GM12878 (cell line): Measurements from ENCODE around the gene TBC1D2B. TPM values are rescaled to one million over a fixed set of nuclear protein-coding genes. Genes with fewer than 3 reads are reported as not detected.

Experiments used
- ATAC-seq: fragments of 200-7000 bp; cut with Tn5 transposase; 3 replicates; pipeline ENCODE4 v1.9.1; 2020; ENCODE audit warnings: mild to moderate bottlenecking, moderate library complexity
- BruUV-seq: library from RNA; stranded (reverse); fragments of 400-500 nt; replicated peaks from 2 replicates; lab custom pipeline; 2021; lab: Mats Ljungman, UMichigan
- CTCF ChIA-PET: fragments of 300-600 bp; sonication (Branson Sonifier 250); formaldehyde crosslinking; extraction: SDS; loops from one replicate; lab custom pipeline; 2021; ENCODE audit warnings: inconsistent platforms; lab: Yijun Ruan, JAX
- POLR2A ChIA-PET: fragments of 350-600 bp; formaldehyde crosslinking; extraction: SDS; loops from one replicate; lab custom pipeline; 2021; ENCODE audit warnings: inconsistent platforms; lab: Charles Lee
- RAD21 ChIA-PET: fragments of 300-600 bp; sonication (Branson Sonifier 250); formaldehyde crosslinking; loops from one replicate; lab custom pipeline; 2023; ENCODE audit warnings: antibody characterized with exemption; ENCODE audit not compliant: unreplicated experiment; lab: Charles Lee
- SMC1A ChIA-PET: fragments of 300-600 bp; sonication (Branson Sonifier 250); formaldehyde crosslinking; loops from one replicate; lab custom pipeline; 2023; ENCODE audit not compliant: unreplicated experiment, uncharacterized antibody; lab: Charles Lee
- DNase-seq: peaks from one replicate; pipeline ENCODE4 v3.0.0-alpha.2; 2011; ENCODE audit warnings: low read depth, low spot score
- FAIRE-seq: peaks from 3 replicates; lab custom pipeline; 2011; peaks lifted over from hg19 to GRCh38; lab: Jason Lieb, UNC
- H2AFZ ChIP-seq: 2 replicates; pipeline ENCODE4 v1.6.0; 2011; ENCODE audit warnings: low read depth, low read length, control low read depth; ENCODE audit not compliant: control insufficient read depth
- H3K27ac ChIP-seq: 2 replicates; pipeline ENCODE4 v1.5.1; 2011; ENCODE audit warnings: control low read depth; ENCODE audit not compliant: control insufficient read depth, insufficient read depth
- H3K27me3 ChIP-seq, 2 experiments: replicated peaks in 1 of 2; 2 replicates each; pipeline versions ENCODE4 v1.6.0 to v1.6.1; 2011; ENCODE audit warnings: low read length in 1 of 2; ENCODE audit not compliant: control insufficient read depth in 2 of 2, insufficient read depth in 2 of 2
- H3K36me3 ChIP-seq, 2 experiments: 2 replicates each; pipeline ENCODE4 v1.5.1; 2011; ENCODE audit warnings: low read length in 1 of 2; ENCODE audit not compliant: control insufficient read depth in 2 of 2, insufficient read depth in 2 of 2
- H3K4me1 ChIP-seq: 2 replicates; pipeline ENCODE4 v1.6.1; 2011; ENCODE audit warnings: mild to moderate bottlenecking, low read length, moderate library complexity, mixed read lengths; ENCODE audit not compliant: control insufficient read depth, insufficient read depth
- H3K4me2 ChIP-seq: 2 replicates; pipeline ENCODE4 v1.6.0; 2011; ENCODE audit warnings: control low read depth; ENCODE audit not compliant: control insufficient read depth, insufficient read depth
- H3K4me3 ChIP-seq: fragments of 200-600 bp; sonication (generic); 2 replicates; pipeline ENCODE4 v1.5.1; 2016
- H3K79me2 ChIP-seq: 2 replicates; pipeline ENCODE4 v1.6.0; 2011; ENCODE audit warnings: low read length; ENCODE audit not compliant: control insufficient read depth, insufficient read depth
- H3K9ac ChIP-seq: 2 replicates; pipeline ENCODE4 v1.8.0; 2011; ENCODE audit warnings: low read length, control low read depth, mixed read lengths; ENCODE audit not compliant: control insufficient read depth, insufficient read depth
- H3K9me3 ChIP-seq: replicated peaks from 3 replicates; pipeline ENCODE4 v1.5.1; 2011; ENCODE audit warnings: mild to moderate bottlenecking, low read length; ENCODE audit not compliant: control insufficient read depth, insufficient read depth
- H4K20me1 ChIP-seq: 2 replicates; pipeline ENCODE4 v1.6.0; 2011; ENCODE audit not compliant: control insufficient read depth, insufficient read depth
- BCL11A ChIP-seq: IDR thresholded peaks from 2 replicates; pipeline ENCODE4 v1.6.1; 2011; ENCODE audit warnings: low read depth, low read length
- EP300 ChIP-seq, 2 experiments: fragments of 150-350 bp in 1 of 2; IDR thresholded peaks; 2 replicates each; pipeline ENCODE4 v1.6.1; 2011 to 2012; ENCODE audit warnings: low read depth in 2 of 2, low read length in 2 of 2, borderline replicate concordance in 1 of 2, improper control_type of control experiment in 1 of 2, inconsistent platforms in 1 of 2; ENCODE audit not compliant: control insufficient read depth in 1 of 2
- ETV6 ChIP-seq, 2 experiments: fragments of 450-650 bp in 1 of 2; IDR thresholded peaks in 1 of 2; conservative IDR thresholded peaks in 1 of 2; 2 replicates each; pipeline ENCODE4 v1.6.1; 2014; ENCODE audit warnings: antibody characterized with exemption in 1 of 2, borderline replicate concordance in 1 of 2, low read depth in 1 of 2, mild to moderate bottlenecking in 1 of 2, moderate library complexity in 1 of 2
- FOXK2 ChIP-seq: fragments of 450-650 bp; IDR thresholded peaks from 2 replicates; pipeline ENCODE4 v1.6.1; 2017; ENCODE audit warnings: mild to moderate bottlenecking, moderate library complexity
- FOXM1 ChIP-seq: IDR thresholded peaks from 2 replicates; pipeline ENCODE4 v1.6.1; 2012; ENCODE audit warnings: low read depth, mild to moderate bottlenecking, inconsistent platforms, low read length, moderate library complexity
- IKZF2 ChIP-seq, 2 experiments: fragments of 450-650 bp; IDR thresholded peaks; 2 replicates each; pipeline ENCODE4 v1.6.1; 2017; ENCODE audit warnings: mild to moderate bottlenecking in 2 of 2, moderate library complexity in 2 of 2
- KAT2A ChIP-seq: conservative IDR thresholded peaks from 2 replicates; pipeline ENCODE4 v1.6.1; 2011; ENCODE audit warnings: low read depth, low read length; ENCODE audit not compliant: control insufficient read depth
- MXI1 ChIP-seq: fragments of 150-350 bp; IDR thresholded peaks from 2 replicates; pipeline ENCODE4 v1.6.1; 2011; ENCODE audit warnings: low read depth, mild to moderate bottlenecking, inconsistent platforms, low read length, improper control_type of control experiment
- NFXL1 ChIP-seq: fragments of 450-650 bp; IDR thresholded peaks from 2 replicates; pipeline ENCODE4 v1.6.1; 2017; ENCODE audit warnings: antibody characterized with exemption, mild to moderate bottlenecking, borderline replicate concordance
- PAX5 ChIP-seq: IDR thresholded peaks from 2 replicates; pipeline ENCODE4 v1.6.1; 2011; ENCODE audit warnings: low read depth, low read length, borderline replicate concordance
- RAD21 ChIP-seq: IDR thresholded peaks from 2 replicates; pipeline ENCODE4 v1.6.1; 2011; ENCODE audit warnings: mild to moderate bottlenecking, low read depth, low read length, moderate library complexity; ENCODE audit not compliant: insufficient read depth
- RUNX3 ChIP-seq: IDR thresholded peaks from 2 replicates; pipeline ENCODE4 v1.6.1; 2012; ENCODE audit warnings: low read length, inconsistent platforms
- STAT1 ChIP-seq: fragments of 450-650 bp; conservative IDR thresholded peaks from 2 replicates; pipeline ENCODE4 v1.6.1; 2014; ENCODE audit warnings: antibody characterized with exemption, mild to moderate bottlenecking
- ZNF384 ChIP-seq: IDR thresholded peaks from 2 replicates; pipeline ENCODE4 v1.6.1; 2012; ENCODE audit warnings: low read depth, mild to moderate bottlenecking, low read length, improper control_type of control experiment, borderline replicate concordance
- WGBS: methylation state at CpG from one replicate; pipeline ENCODE4 v1.1.6; 2016; ENCODE audit warnings: low lambda C conversion rate; ENCODE audit not compliant: insufficient replicate concordance, insufficient coverage; ENCODE audit errors: missing lambda C conversion rate; 5-methylcytosine and 5-hydroxymethylcytosine counted together
- in situ Hi-C: fragments of 300-500 bp; cut with MboI; formaldehyde crosslinking; loops from 9 replicates; pipeline ENCODE4 v1.14.3; 2018; ENCODE audit warnings: mixed read lengths
- intact Hi-C: fragments of 100-400 bp; cut with micrococcal nuclease; formaldehyde crosslinking; loops from one replicate; pipeline ENCODE4 v1.14.2; 2022; ENCODE audit not compliant: unreplicated experiment
- polyA plus RNA-seq, 11 experiments: library from polyadenylated mRNA; depleted of rRNA in 4 of 11; unstranded in 6 of 11; stranded (reverse) in 5 of 11; fragments of >200 nt; fragmentation: Nextera tagmentation in 4 of 11; fragmentation: Illumina TruSeq in 1 of 11; extraction: Ambion mirVana in 4 of 11; extraction: Trizol in 1 of 11; gene quantifications; 1 replicate in 1 of 11; 2 replicates in 10 of 11; pipeline versions ENCODE4 v1.2.1 to v1.2.3, GENCODE V29; 2011 to 2016; ENCODE audit warnings: inconsistent platforms in 2 of 11, missing spikeins in 2 of 11, low read depth in 1 of 11
- total RNA-seq, 4 experiments: library from RNA; depleted of rRNA in 3 of 4; stranded (reverse); fragments of >200 nt in 3 of 4; fragmentation: Illumina TruSeq in 1 of 4; extraction: Trizol in 1 of 4; gene quantifications; 2 replicates each; pipeline versions ENCODE4 v1.2.1 to v1.2.3, GENCODE V29; 2013 to 2021
- TF ChIP-seq, protein P1 (sequence below): IDR thresholded peaks from 2 replicates; pipeline ENCODE4 v1.6.1; 2012; ENCODE audit warnings: low read depth, low read length, improper control_type of control experiment
- TF ChIP-seq, protein P2 (sequence below), 3 experiments: IDR thresholded peaks in 2 of 3; conservative IDR thresholded peaks in 1 of 3; 2 replicates each; pipeline ENCODE4 v1.5.1; 2011; ENCODE audit warnings: low read depth in 3 of 3, low read length in 3 of 3, mild to moderate bottlenecking in 3 of 3, control low read depth in 2 of 3, moderate library complexity in 2 of 3, inconsistent platforms in 1 of 3, mixed read lengths in 1 of 3; ENCODE audit not compliant: control insufficient read depth in 2 of 3, insufficient read depth in 1 of 3; ENCODE audit errors: extremely low read depth in 1 of 3
- TF ChIP-seq, protein P3 (sequence below): fragments of 450-650 bp; IDR thresholded peaks from 2 replicates; pipeline ENCODE4 v1.6.1; 2017; ENCODE audit warnings: borderline replicate concordance

Gene TBC1D2B
- total and polyA plus RNA-seq, 10 of the 15 experiments (the other 5 are each of a cell fraction or from before 2014, with no cell fraction given): 1.3 to 53.4 (median 19.4) TPM

DNA sequence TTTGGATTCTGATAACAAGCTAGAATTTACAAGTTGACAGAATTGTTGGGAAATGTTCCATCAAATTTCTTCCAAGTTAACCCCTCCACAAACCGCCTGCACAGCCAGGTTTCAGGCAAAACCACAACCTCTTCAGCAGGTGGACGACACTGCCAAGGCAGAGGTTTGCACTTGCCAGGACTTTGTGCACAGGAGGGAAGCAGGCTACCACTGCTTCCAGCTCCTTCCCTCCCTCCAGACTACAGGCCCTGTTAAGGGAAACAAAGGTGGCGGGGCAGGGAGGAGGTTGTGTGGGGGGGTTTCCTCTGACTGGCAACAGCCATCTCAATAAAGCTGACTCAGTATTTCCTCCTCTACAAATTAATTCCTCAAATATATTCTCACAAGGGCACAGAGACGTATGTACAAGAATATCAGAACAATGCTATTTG is 42.2 kb downstream of the TBC1D2B start:
- Histone ChIP-seq H3K79me2 (peaks cover 5% of the 10 kb centered on the region), H4K20me1 (no peaks in the 10 kb centered on the region; the same call in 1 of the 2 replicates), H3K4me1 (peaks cover 40% of the 10 kb centered on the region), H3K9me3 (no peaks in the 10 kb centered on the region), H3K4me2 (peak overlapping the region; percentile 23), H3K36me3 (peaks cover 5 to 7% of the 10 kb centered on the region in 2 experiments; a peak in 3 of 4 replicates), H3K27ac (peak overlapping the region; percentile 4), H3K27me3 (no peaks in the 10 kb centered on the region), H2AFZ (no peak overlapping the region), H3K4me3 (no peak overlapping the region; the same call in 1 of the 2 replicates), H3K9ac (0 out of 2 replicates have a peak overlapping the region, but pooled peaks have one; percentile 11)
- ATAC-seq: peak; percentile 16
- intact Hi-C loops (loop anchor here (2.0 kb wide), 1 partner anchor 33 kb away; no protein-coding TSS in a partner anchor), in situ Hi-C loops (no loop called here)
- ChIA-PET SMC1A (interaction anchor here (0.8 to 8.4 kb wide), 21 partner anchors 8 to 160 kb away, joined by 3 to 100 read pairs (median 8); no protein-coding TSS in a partner anchor), CTCF (interaction anchor here (0.5 to 7.0 kb wide), 16 partner anchors 9 to 550 kb away, joined by 3 to 75 read pairs (median 8); no protein-coding TSS in a partner anchor), POLR2A (interaction anchor here (0.8 to 3.4 kb wide), 10 partner anchors 11 to 35 kb away, joined by 3 to 21 read pairs (median 5); no protein-coding TSS in a partner anchor), RAD21 (interaction anchor here (0.6 to 3.5 kb wide), 21 partner anchors 9 to 1018 kb away, joined by 3 to 22 read pairs (median 7); no protein-coding TSS in a partner anchor)
- no TSS peak for BruUV-seq
- DNase-seq: no peak
- TF ChIP-seq NFXL1: no peak
- TF ChIP-seq IKZF2 (IDR thresholded peaks at IDR 0.05): peak in 1 of 2 experiments; percentile 11; a peak in 1 of 4 replicates
- no peak for TF ChIP-seq BCL11A
- no peak for TF ChIP-seq STAT1
- TF ChIP-seq EP300 (IDR thresholded peaks at IDR 0.05; ENCODE audit: borderline replicate concordance in 1 of 2, control insufficient read depth in 1 of 2, low read depth in 2 of 2, low read length in 2 of 2): 0 out of 4 replicates have a peak, but pooled peaks of 1 of the 2 experiments have one; percentile 19
- TF ChIP-seq, protein P1, sequence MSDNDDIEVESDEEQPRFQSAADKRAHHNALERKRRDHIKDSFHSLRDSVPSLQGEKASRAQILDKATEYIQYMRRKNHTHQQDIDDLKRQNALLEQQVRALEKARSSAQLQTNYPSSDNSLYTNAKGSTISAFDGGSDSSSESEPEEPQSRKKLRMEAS: no peak
- no peak for TF ChIP-seq FOXK2
- no peak for TF ChIP-seq MXI1
- no peak for TF ChIP-seq FOXM1
- TF ChIP-seq RUNX3: peak; percentile 61
- TF ChIP-seq PAX5: no peak
- TF ChIP-seq ZNF384: no peak
- TF ChIP-seq, protein P2, sequence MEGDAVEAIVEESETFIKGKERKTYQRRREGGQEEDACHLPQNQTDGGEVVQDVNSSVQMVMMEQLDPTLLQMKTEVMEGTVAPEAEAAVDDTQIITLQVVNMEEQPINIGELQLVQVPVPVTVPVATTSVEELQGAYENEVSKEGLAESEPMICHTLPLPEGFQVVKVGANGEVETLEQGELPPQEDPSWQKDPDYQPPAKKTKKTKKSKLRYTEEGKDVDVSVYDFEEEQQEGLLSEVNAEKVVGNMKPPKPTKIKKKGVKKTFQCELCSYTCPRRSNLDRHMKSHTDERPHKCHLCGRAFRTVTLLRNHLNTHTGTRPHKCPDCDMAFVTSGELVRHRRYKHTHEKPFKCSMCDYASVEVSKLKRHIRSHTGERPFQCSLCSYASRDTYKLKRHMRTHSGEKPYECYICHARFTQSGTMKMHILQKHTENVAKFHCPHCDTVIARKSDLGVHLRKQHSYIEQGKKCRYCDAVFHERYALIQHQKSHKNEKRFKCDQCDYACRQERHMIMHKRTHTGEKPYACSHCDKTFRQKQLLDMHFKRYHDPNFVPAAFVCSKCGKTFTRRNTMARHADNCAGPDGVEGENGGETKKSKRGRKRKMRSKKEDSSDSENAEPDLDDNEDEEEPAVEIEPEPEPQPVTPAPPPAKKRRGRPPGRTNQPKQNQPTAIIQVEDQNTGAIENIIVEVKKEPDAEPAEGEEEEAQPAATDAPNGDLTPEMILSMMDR (IDR thresholded peaks at IDR 0.05 in 2 of 3, conservative IDR thresholded peaks at IDR 0.05 in 1 of 3; ENCODE audit: control insufficient read depth in 2 of 3, extremely low read depth in 1 of 3, insufficient read depth in 1 of 3, low read depth in 3 of 3, low read length in 3 of 3): no peak
- no peak for TF ChIP-seq ETV6 (conservative IDR thresholded peaks at IDR 0.05 in 1 of 2, IDR thresholded peaks at IDR 0.05 in 1 of 2; ENCODE audit: borderline replicate concordance in 1 of 2, low read depth in 1 of 2)
- no peak for TF ChIP-seq KAT2A
- no peak for TF ChIP-seq RAD21
- TF ChIP-seq, protein P3, sequence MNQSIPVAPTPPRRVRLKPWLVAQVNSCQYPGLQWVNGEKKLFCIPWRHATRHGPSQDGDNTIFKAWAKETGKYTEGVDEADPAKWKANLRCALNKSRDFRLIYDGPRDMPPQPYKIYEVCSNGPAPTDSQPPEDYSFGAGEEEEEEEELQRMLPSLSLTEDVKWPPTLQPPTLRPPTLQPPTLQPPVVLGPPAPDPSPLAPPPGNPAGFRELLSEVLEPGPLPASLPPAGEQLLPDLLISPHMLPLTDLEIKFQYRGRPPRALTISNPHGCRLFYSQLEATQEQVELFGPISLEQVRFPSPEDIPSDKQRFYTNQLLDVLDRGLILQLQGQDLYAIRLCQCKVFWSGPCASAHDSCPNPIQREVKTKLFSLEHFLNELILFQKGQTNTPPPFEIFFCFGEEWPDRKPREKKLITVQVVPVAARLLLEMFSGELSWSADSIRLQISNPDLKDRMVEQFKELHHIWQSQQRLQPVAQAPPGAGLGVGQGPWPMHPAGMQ: no peak
- 78% methylated on average over 4 of the region's 4 CpGs for WGBS
- no peak for FAIRE-seq
